SK-N-SH (cell line): ENCODE measurements around the gene TGM2. TPM values are rescaled to one million over a fixed set of nuclear protein-coding genes. Genes with fewer than 3 reads are reported as not detected.

Experiments
- CTCF ChIA-PET: fragments of 300-600, 350-600 bp; formaldehyde crosslinking; extraction: SDS; loops from one replicate; lab custom pipeline; 2021; lab: Yijun Ruan, JAX
- POLR2A ChIA-PET: fragments of 350-600 bp; sonication (Branson Sonifier 250); formaldehyde crosslinking; extraction: SDS; loops from one replicate; lab custom pipeline; 2020; ENCODE audit warnings: antibody characterized with exemption, inconsistent platforms; lab: Yijun Ruan, JAX
- DNase-seq: peaks from one replicate; pipeline ENCODE4 v3.0.0; 2012
- H2AFZ ChIP-seq: fragments of 200-600 bp; sonication (generic); 2 replicates; pipeline ENCODE4 v1.8.1; 2016; ENCODE audit warnings: antibody characterized with exemption, mild to moderate bottlenecking, low read depth
- H3F3A ChIP-seq: fragments of 200-600 bp; sonication (generic); replicated peaks from 2 replicates; pipeline ENCODE3; 2016; ENCODE audit warnings: antibody characterized with exemption, mild to moderate bottlenecking; ENCODE audit not compliant: insufficient read depth
- H3K27ac ChIP-seq, 2 experiments: fragments of 200-500 bp in 1 of 2; fragments of 200-600 bp in 1 of 2; sonication (Bioruptor generic) in 1 of 2; sonication (generic), shearing (Covaris generic) in 1 of 2; 2 replicates each; pipeline versions ENCODE4 v1.5.1 to v1.6.1; 2014 to 2016; ENCODE audit warnings: low read depth in 2 of 2, inconsistent platforms in 1 of 2, low read length in 1 of 2, mild to moderate bottlenecking in 1 of 2, mixed read lengths in 1 of 2
- H3K27me3 ChIP-seq: fragments of 200-600 bp; sonication (generic), shearing (Covaris generic); 2 replicates; pipeline ENCODE4 v1.6.1; 2016; ENCODE audit warnings: mixed run types; ENCODE audit not compliant: insufficient read depth
- H3K36me3 ChIP-seq, 2 experiments: fragments of 200-500 bp in 1 of 2; fragments of 200-600 bp in 1 of 2; sonication (Bioruptor generic) in 1 of 2; sonication (generic) in 1 of 2; replicated peaks in 1 of 2; 2 replicates each; pipeline versions ENCODE3 to v1.5.1; 2014 to 2016; ENCODE audit warnings: low read length in 1 of 2, mild to moderate bottlenecking in 1 of 2; ENCODE audit not compliant: insufficient read depth in 2 of 2, control insufficient read depth in 1 of 2
- H3K4me1 ChIP-seq, 2 experiments: fragments of 200-500 bp in 1 of 2; fragments of 200-600 bp in 1 of 2; sonication (Bioruptor generic) in 1 of 2; sonication (generic), shearing (Covaris generic) in 1 of 2; 2 replicates each; pipeline versions ENCODE4 v1.5.1 to v1.6.1; 2014 to 2016; ENCODE audit warnings: low read depth in 1 of 2, low read length in 1 of 2, mixed run types in 1 of 2; ENCODE audit not compliant: insufficient read depth in 2 of 2, control insufficient read depth in 1 of 2
- H3K4me2 ChIP-seq: fragments of 200-600 bp; sonication (generic), shearing (Covaris generic); 2 replicates; pipeline ENCODE4 v1.6.1; 2017; ENCODE audit warnings: mixed run types
- H3K4me3 ChIP-seq, 2 experiments: fragments of 200-500 bp in 1 of 2; fragments of 200-600 bp in 1 of 2; sonication (Bioruptor generic) in 1 of 2; sonication (generic), shearing (Covaris generic) in 1 of 2; 2 replicates each; pipeline versions ENCODE4 v1.5.1 to v1.8.1; 2014 to 2016; ENCODE audit warnings: low read depth in 2 of 2, inconsistent platforms in 1 of 2, low read length in 1 of 2, mild to moderate bottlenecking in 1 of 2, mixed read lengths in 1 of 2, moderate library complexity in 1 of 2
- H3K79me2 ChIP-seq: fragments of 200-600 bp; sonication (generic); 2 replicates; pipeline ENCODE4 v1.8.1; 2017; ENCODE audit warnings: mild to moderate bottlenecking; ENCODE audit not compliant: insufficient read depth
- H3K9ac ChIP-seq: fragments of 200-600 bp; sonication (generic); 2 replicates; pipeline ENCODE4 v1.6.1; 2017; ENCODE audit warnings: mixed run types
- H3K9me2 ChIP-seq: fragments of 200-600 bp; sonication (generic); 2 replicates; pipeline ENCODE4 v1.6.1; 2017; ENCODE audit warnings: mixed run types
- H3K9me3 ChIP-seq: fragments of 200-600 bp; sonication (generic); 2 replicates; pipeline ENCODE4 v1.6.1; 2017; ENCODE audit warnings: mixed run types, mild to moderate bottlenecking, moderate library complexity
- H4K20me1 ChIP-seq: fragments of 200-600 bp; sonication (generic); 2 replicates; pipeline ENCODE4 v1.6.1; 2017; ENCODE audit warnings: mild to moderate bottlenecking, mixed run types; ENCODE audit not compliant: insufficient read depth
- CHD2 ChIP-seq: fragments of 150-350 bp; IDR thresholded peaks from 2 replicates; pipeline ENCODE4 v1.6.1; 2018; ENCODE audit warnings: low read length; ENCODE audit not compliant: partially characterized antibody
- ELF1 ChIP-seq: IDR thresholded peaks from 2 replicates; pipeline ENCODE4 v1.4.0; 2012
- EP300 ChIP-seq, 2 experiments: IDR thresholded peaks; 2 replicates each; pipeline versions ENCODE4 v1.4.0 to v1.6.1; 2012; ENCODE audit warnings: borderline replicate concordance in 1 of 2, low read depth in 1 of 2, low read length in 1 of 2
- EZH2phosphoT487 ChIP-seq: fragments of 200-600 bp; sonication (generic); IDR thresholded peaks from 2 replicates; pipeline ENCODE4 v1.6.1; 2017; ENCODE audit warnings: low read depth, mixed run types, mild to moderate bottlenecking, antibody characterized with exemption, moderate library complexity, borderline replicate concordance
- FOSL2 ChIP-seq: IDR thresholded peaks from 2 replicates; pipeline ENCODE4 v1.4.0; 2012; ENCODE audit warnings: low read depth, mild to moderate bottlenecking, moderate library complexity, borderline replicate concordance
- FOXJ3 ChIP-seq: sonication (generic); formaldehyde crosslinking; IDR thresholded peaks from 2 replicates; pipeline ENCODE4 v1.5.1; 2020; ENCODE audit warnings: mild to moderate bottlenecking, missing genetic modification reagents
- GABPA ChIP-seq: IDR thresholded peaks from 2 replicates; pipeline ENCODE4 v1.4.0; 2012; ENCODE audit warnings: low read depth, mild to moderate bottlenecking
- GATA2 ChIP-seq: sonication (generic); formaldehyde crosslinking; IDR thresholded peaks from 2 replicates; pipeline ENCODE4 v1.5.0; 2020; ENCODE audit warnings: mild to moderate bottlenecking, missing genetic modification reagents
- MAX ChIP-seq: IDR thresholded peaks from 2 replicates; pipeline ENCODE4 v1.4.0; 2012; ENCODE audit warnings: low read depth
- MXI1 ChIP-seq: IDR thresholded peaks from 2 replicates; pipeline ENCODE4 v1.6.1; 2012; ENCODE audit warnings: mild to moderate bottlenecking, low read depth, low read length, improper control_type of control experiment
- NRF1 ChIP-seq: IDR thresholded peaks from 2 replicates; pipeline ENCODE4 v1.6.1; 2012; ENCODE audit warnings: low read depth, mild to moderate bottlenecking, low read length
- PBX3 ChIP-seq: IDR thresholded peaks from 2 replicates; pipeline ENCODE4; 2012
- RCOR1 ChIP-seq: fragments of 150-350 bp; IDR thresholded peaks from 2 replicates; pipeline ENCODE4 v1.6.1; 2017; ENCODE audit warnings: antibody characterized with exemption, low read length
- RFX5 ChIP-seq: IDR thresholded peaks from 2 replicates; pipeline ENCODE4 v1.6.1; 2012; ENCODE audit warnings: mild to moderate bottlenecking, improper control_type of control experiment, low read length
- RXRA ChIP-seq: IDR thresholded peaks from 2 replicates; pipeline ENCODE4 v1.4.0; 2012; ENCODE audit warnings: low read depth, mild to moderate bottlenecking, borderline replicate concordance
- SMC3 ChIP-seq: IDR thresholded peaks from 2 replicates; pipeline ENCODE4 v1.6.1; 2012; ENCODE audit warnings: low read depth, low read length, improper control_type of control experiment
- TAF1 ChIP-seq: IDR thresholded peaks from 2 replicates; pipeline ENCODE4 v1.6.1; 2012; ENCODE audit warnings: low read depth, mild to moderate bottlenecking, low read length, moderate library complexity, borderline replicate concordance
- TEAD4 ChIP-seq: IDR thresholded peaks from 2 replicates; pipeline ENCODE4 v1.4.0; 2012; ENCODE audit warnings: mild to moderate bottlenecking, borderline replicate concordance; ENCODE audit not compliant: insufficient read depth
- WGBS: methylation state at CpG from one replicate; pipeline ENCODE4 v1.1.6; 2017; ENCODE audit warnings: low lambda C conversion rate; 5-methylcytosine and 5-hydroxymethylcytosine counted together
- polyA plus RNA-seq, 3 experiments: library from polyadenylated mRNA; depleted of rRNA; stranded (reverse); fragments of >200 nt; gene quantifications; 2 replicates each; pipeline ENCODE4 v1.2.3, GENCODE V29; 2012
- TF ChIP-seq, protein P1 (sequence below): fragments of 150-350 bp; IDR thresholded peaks from 2 replicates; pipeline ENCODE4 v1.6.1; 2017; ENCODE audit warnings: antibody characterized with exemption, low read length, low read depth, borderline replicate concordance
- TF ChIP-seq, protein P2 (sequence below): IDR thresholded peaks from 2 replicates; pipeline ENCODE4 v1.4.0; 2012; ENCODE audit warnings: low read depth, borderline replicate concordance
- TF ChIP-seq, protein P3 (sequence below): fragments of 200-600 bp; sonication (generic); IDR thresholded peaks from 2 replicates; pipeline ENCODE4 v1.6.1; 2017; ENCODE audit warnings: antibody characterized with exemption, mild to moderate bottlenecking, moderate library complexity

Gene TGM2
- polyA plus RNA-seq, 1 of the 3 experiments (the other 2 are of a cell fraction) = 676 TPM

- TF ChIP-seq, protein P1, sequence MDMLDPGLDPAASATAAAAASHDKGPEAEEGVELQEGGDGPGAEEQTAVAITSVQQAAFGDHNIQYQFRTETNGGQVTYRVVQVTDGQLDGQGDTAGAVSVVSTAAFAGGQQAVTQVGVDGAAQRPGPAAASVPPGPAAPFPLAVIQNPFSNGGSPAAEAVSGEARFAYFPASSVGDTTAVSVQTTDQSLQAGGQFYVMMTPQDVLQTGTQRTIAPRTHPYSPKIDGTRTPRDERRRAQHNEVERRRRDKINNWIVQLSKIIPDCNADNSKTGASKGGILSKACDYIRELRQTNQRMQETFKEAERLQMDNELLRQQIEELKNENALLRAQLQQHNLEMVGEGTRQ = no peak
- TF ChIP-seq SMC3 (no peak), MXI1 (no peak), PBX3 (no peak), RCOR1 (no peak)
These were observed 13.0 kb upstream of the TGM2 start (continued) for GRCh38 chr20:38178065-38178491.

DNA sequence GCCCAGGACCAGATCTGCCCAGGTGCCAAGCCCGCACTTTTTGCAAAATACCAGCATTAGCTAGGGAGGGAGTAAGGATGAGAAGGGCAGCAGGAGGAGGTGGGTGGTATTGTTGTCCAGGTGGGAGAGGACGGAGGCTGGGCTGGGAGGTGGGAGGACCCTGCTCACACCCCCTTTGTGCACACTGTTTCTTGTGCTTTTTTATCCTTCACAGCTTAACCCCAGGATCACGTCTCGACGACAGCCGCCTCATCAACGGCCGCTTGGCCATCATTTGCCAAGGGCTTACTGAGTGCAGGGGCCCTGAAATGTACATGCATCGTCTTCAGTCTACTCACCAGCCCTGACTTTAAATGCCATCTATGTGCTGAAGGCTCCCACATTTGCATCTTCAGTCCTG, 12.1 kb upstream of the TGM2 start:
- H3F3A ChIP-seq = peaks cover 9% of the 10 kb centered on the region
- 98% methylated on average over 9 of the region's 9 CpGs for WGBS
- no peak overlapping the region for H2AFZ ChIP-seq
- H3K9me2 ChIP-seq = no peaks in the 10 kb centered on the region
- no peaks in the 10 kb centered on the region for H3K79me2 ChIP-seq
- ChIA-PET CTCF (no interaction called here), POLR2A (no interaction called here)
- no peak overlapping the region for H3K9ac ChIP-seq
- no peak overlapping the region for H3K27ac ChIP-seq
- TF ChIP-seq EZH2phosphoT487 (no peak), FOXJ3 (CRISPR knock-in tag) (no peak), NRF1 (no peak), PBX3 (no peak), GATA2 (CRISPR knock-in tag) (no peak), EP300 (IDR thresholded peaks at IDR 0.05; ENCODE audit: borderline replicate concordance in 1 of 2, low read depth in 1 of 2, low read length in 1 of 2) (no peak), RXRA (no peak), ELF1 (no peak), FOSL2 (no peak), RFX5 (no peak), MXI1 (no peak), TAF1 (no peak), TEAD4 (no peak), SMC3 (no peak), CHD2 (no peak), GABPA (no peak), MAX (no peak)
- TF ChIP-seq, protein P2, sequence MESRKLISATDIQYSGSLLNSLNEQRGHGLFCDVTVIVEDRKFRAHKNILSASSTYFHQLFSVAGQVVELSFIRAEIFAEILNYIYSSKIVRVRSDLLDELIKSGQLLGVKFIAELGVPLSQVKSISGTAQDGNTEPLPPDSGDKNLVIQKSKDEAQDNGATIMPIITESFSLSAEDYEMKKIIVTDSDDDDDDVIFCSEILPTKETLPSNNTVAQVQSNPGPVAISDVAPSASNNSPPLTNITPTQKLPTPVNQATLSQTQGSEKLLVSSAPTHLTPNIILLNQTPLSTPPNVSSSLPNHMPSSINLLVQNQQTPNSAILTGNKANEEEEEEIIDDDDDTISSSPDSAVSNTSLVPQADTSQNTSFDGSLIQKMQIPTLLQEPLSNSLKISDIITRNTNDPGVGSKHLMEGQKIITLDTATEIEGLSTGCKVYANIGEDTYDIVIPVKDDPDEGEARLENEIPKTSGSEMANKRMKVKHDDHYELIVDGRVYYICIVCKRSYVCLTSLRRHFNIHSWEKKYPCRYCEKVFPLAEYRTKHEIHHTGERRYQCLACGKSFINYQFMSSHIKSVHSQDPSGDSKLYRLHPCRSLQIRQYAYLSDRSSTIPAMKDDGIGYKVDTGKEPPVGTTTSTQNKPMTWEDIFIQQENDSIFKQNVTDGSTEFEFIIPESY = no peak
- TF ChIP-seq, protein P3, sequence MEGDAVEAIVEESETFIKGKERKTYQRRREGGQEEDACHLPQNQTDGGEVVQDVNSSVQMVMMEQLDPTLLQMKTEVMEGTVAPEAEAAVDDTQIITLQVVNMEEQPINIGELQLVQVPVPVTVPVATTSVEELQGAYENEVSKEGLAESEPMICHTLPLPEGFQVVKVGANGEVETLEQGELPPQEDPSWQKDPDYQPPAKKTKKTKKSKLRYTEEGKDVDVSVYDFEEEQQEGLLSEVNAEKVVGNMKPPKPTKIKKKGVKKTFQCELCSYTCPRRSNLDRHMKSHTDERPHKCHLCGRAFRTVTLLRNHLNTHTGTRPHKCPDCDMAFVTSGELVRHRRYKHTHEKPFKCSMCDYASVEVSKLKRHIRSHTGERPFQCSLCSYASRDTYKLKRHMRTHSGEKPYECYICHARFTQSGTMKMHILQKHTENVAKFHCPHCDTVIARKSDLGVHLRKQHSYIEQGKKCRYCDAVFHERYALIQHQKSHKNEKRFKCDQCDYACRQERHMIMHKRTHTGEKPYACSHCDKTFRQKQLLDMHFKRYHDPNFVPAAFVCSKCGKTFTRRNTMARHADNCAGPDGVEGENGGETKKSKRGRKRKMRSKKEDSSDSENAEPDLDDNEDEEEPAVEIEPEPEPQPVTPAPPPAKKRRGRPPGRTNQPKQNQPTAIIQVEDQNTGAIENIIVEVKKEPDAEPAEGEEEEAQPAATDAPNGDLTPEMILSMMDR = no peak
- TF ChIP-seq, all 33 proteins: peak for 0
- Histone ChIP-seq H3K27me3 (no peaks in the 10 kb centered on the region), H3K36me3 (no peaks in the 10 kb centered on the region), H3K4me2 (no peak overlapping the region), H3K4me3 (no peak overlapping the region), H4K20me1 (no peaks in the 10 kb centered on the region), H3K9me3 (no peaks in the 10 kb centered on the region), H3K4me1 (peaks cover 10 to 13% of the 10 kb centered on the region in 2 experiments)
- no peak for DNase-seq
